GM12878 (cell line): ENCODE data around the gene AUNIP. TPM values are rescaled to one million over a fixed set of nuclear protein-coding genes. Genes with fewer than 3 reads are reported as not detected.

Source experiments
- ATAC-seq: fragments of 200-7000 bp; cut with Tn5 transposase; 3 replicates; pipeline ENCODE4 v1.9.1; 2020; ENCODE audit warnings: mild to moderate bottlenecking, moderate library complexity
- BruUV-seq: library from RNA; stranded (reverse); fragments of 400-500 nt; replicated peaks from 2 replicates; lab custom pipeline; 2021; lab: Mats Ljungman, UMichigan
- CTCF ChIA-PET: fragments of 300-600 bp; sonication (Branson Sonifier 250); formaldehyde crosslinking; extraction: SDS; loops from one replicate; lab custom pipeline; 2021; ENCODE audit warnings: inconsistent platforms; lab: Yijun Ruan, JAX
- POLR2A ChIA-PET: fragments of 350-600 bp; formaldehyde crosslinking; extraction: SDS; loops from one replicate; lab custom pipeline; 2021; ENCODE audit warnings: inconsistent platforms; lab: Charles Lee
- RAD21 ChIA-PET: fragments of 300-600 bp; sonication (Branson Sonifier 250); formaldehyde crosslinking; loops from one replicate; lab custom pipeline; 2023; ENCODE audit warnings: antibody characterized with exemption; ENCODE audit not compliant: unreplicated experiment; lab: Charles Lee
- SMC1A ChIA-PET: fragments of 300-600 bp; sonication (Branson Sonifier 250); formaldehyde crosslinking; loops from one replicate; lab custom pipeline; 2023; ENCODE audit not compliant: unreplicated experiment, uncharacterized antibody; lab: Charles Lee
- DNase-seq: peaks from one replicate; pipeline ENCODE4 v3.0.0-alpha.2; 2011; ENCODE audit warnings: low read depth, low spot score
- FAIRE-seq: peaks from 3 replicates; lab custom pipeline; 2011; peaks lifted over from hg19 to GRCh38; lab: Jason Lieb, UNC
- H2AFZ ChIP-seq: 2 replicates; pipeline ENCODE4 v1.6.0; 2011; ENCODE audit warnings: low read depth, low read length, control low read depth; ENCODE audit not compliant: control insufficient read depth
- H3K27ac ChIP-seq: 2 replicates; pipeline ENCODE4 v1.5.1; 2011; ENCODE audit warnings: control low read depth; ENCODE audit not compliant: control insufficient read depth, insufficient read depth
- H3K27me3 ChIP-seq, 2 experiments: replicated peaks in 1 of 2; 2 replicates each; pipeline versions ENCODE4 v1.6.0 to v1.6.1; 2011; ENCODE audit warnings: low read length in 1 of 2; ENCODE audit not compliant: control insufficient read depth in 2 of 2, insufficient read depth in 2 of 2
- H3K36me3 ChIP-seq, 2 experiments: 2 replicates each; pipeline ENCODE4 v1.5.1; 2011; ENCODE audit warnings: low read length in 1 of 2; ENCODE audit not compliant: control insufficient read depth in 2 of 2, insufficient read depth in 2 of 2
- H3K4me1 ChIP-seq: 2 replicates; pipeline ENCODE4 v1.6.1; 2011; ENCODE audit warnings: mild to moderate bottlenecking, low read length, moderate library complexity, mixed read lengths; ENCODE audit not compliant: control insufficient read depth, insufficient read depth
- H3K4me2 ChIP-seq: 2 replicates; pipeline ENCODE4 v1.6.0; 2011; ENCODE audit warnings: control low read depth; ENCODE audit not compliant: control insufficient read depth, insufficient read depth
- H3K4me3 ChIP-seq: fragments of 200-600 bp; sonication (generic); 2 replicates; pipeline ENCODE4 v1.5.1; 2016
- H3K79me2 ChIP-seq: 2 replicates; pipeline ENCODE4 v1.6.0; 2011; ENCODE audit warnings: low read length; ENCODE audit not compliant: control insufficient read depth, insufficient read depth
- H3K9ac ChIP-seq: 2 replicates; pipeline ENCODE4 v1.8.0; 2011; ENCODE audit warnings: low read length, control low read depth, mixed read lengths; ENCODE audit not compliant: control insufficient read depth, insufficient read depth
- H3K9me3 ChIP-seq: replicated peaks from 3 replicates; pipeline ENCODE4 v1.5.1; 2011; ENCODE audit warnings: mild to moderate bottlenecking, low read length; ENCODE audit not compliant: control insufficient read depth, insufficient read depth
- H4K20me1 ChIP-seq: 2 replicates; pipeline ENCODE4 v1.6.0; 2011; ENCODE audit not compliant: control insufficient read depth, insufficient read depth
- ATF3 ChIP-seq: IDR thresholded peaks from 2 replicates; pipeline ENCODE4 v1.6.1; 2011; ENCODE audit warnings: low read depth, mild to moderate bottlenecking, low read length, moderate library complexity, borderline replicate concordance; ENCODE audit errors: extremely low read depth
- MXI1 ChIP-seq: fragments of 150-350 bp; IDR thresholded peaks from 2 replicates; pipeline ENCODE4 v1.6.1; 2011; ENCODE audit warnings: low read depth, mild to moderate bottlenecking, inconsistent platforms, low read length, improper control_type of control experiment
- PAX5 ChIP-seq: IDR thresholded peaks from 2 replicates; pipeline ENCODE4 v1.6.1; 2011; ENCODE audit warnings: low read depth, low read length, borderline replicate concordance
- SREBF1 ChIP-seq: IDR thresholded peaks from 2 replicates; pipeline ENCODE4 v1.6.1; 2012; ENCODE audit warnings: mild to moderate bottlenecking, low read length
- TCF3 ChIP-seq: IDR thresholded peaks from 2 replicates; pipeline ENCODE4 v1.6.1; 2012; ENCODE audit warnings: low read depth, mild to moderate bottlenecking, low read length, borderline replicate concordance; ENCODE audit not compliant: insufficient read depth
- WRNIP1 ChIP-seq: IDR thresholded peaks from 2 replicates; pipeline ENCODE4 v1.6.1; 2011; ENCODE audit warnings: low read depth, low read length, improper control_type of control experiment, borderline replicate concordance
- ZNF207 ChIP-seq: fragments of 450-650 bp; IDR thresholded peaks from 2 replicates; pipeline ENCODE4 v1.6.1; 2014; ENCODE audit warnings: antibody characterized with exemption, mild to moderate bottlenecking, borderline replicate concordance
- WGBS: methylation state at CpG from one replicate; pipeline ENCODE4 v1.1.6; 2016; ENCODE audit warnings: low lambda C conversion rate; ENCODE audit not compliant: insufficient replicate concordance, insufficient coverage; ENCODE audit errors: missing lambda C conversion rate; 5-methylcytosine and 5-hydroxymethylcytosine counted together
- in situ Hi-C: fragments of 300-500 bp; cut with MboI; formaldehyde crosslinking; loops from 9 replicates; pipeline ENCODE4 v1.14.3; 2018; ENCODE audit warnings: mixed read lengths
- intact Hi-C: fragments of 100-400 bp; cut with micrococcal nuclease; formaldehyde crosslinking; loops from one replicate; pipeline ENCODE4 v1.14.2; 2022; ENCODE audit not compliant: unreplicated experiment
- polyA plus RNA-seq, 11 experiments: library from polyadenylated mRNA; depleted of rRNA in 4 of 11; unstranded in 6 of 11; stranded (reverse) in 5 of 11; fragments of >200 nt; fragmentation: Nextera tagmentation in 4 of 11; fragmentation: Illumina TruSeq in 1 of 11; extraction: Ambion mirVana in 4 of 11; extraction: Trizol in 1 of 11; gene quantifications; 1 replicate in 1 of 11; 2 replicates in 10 of 11; pipeline versions ENCODE4 v1.2.1 to v1.2.3, GENCODE V29; 2011 to 2016; ENCODE audit warnings: inconsistent platforms in 2 of 11, missing spikeins in 2 of 11, low read depth in 1 of 11
- total RNA-seq, 4 experiments: library from RNA; depleted of rRNA in 3 of 4; stranded (reverse); fragments of >200 nt in 3 of 4; fragmentation: Illumina TruSeq in 1 of 4; extraction: Trizol in 1 of 4; gene quantifications; 2 replicates each; pipeline versions ENCODE4 v1.2.1 to v1.2.3, GENCODE V29; 2013 to 2021
- TF ChIP-seq, protein P1 (sequence below): IDR thresholded peaks from 2 replicates; pipeline ENCODE4 v1.6.1; 2012; ENCODE audit warnings: low read depth, low read length, improper control_type of control experiment
- TF ChIP-seq, protein P2 (sequence below): IDR thresholded peaks from 2 replicates; pipeline ENCODE4 v1.6.1; 2011; ENCODE audit warnings: borderline replicate concordance, low read depth, mild to moderate bottlenecking, moderate library complexity, low read length; ENCODE audit not compliant: insufficient read depth, poor library complexity, severe bottlenecking

Gene AUNIP
- total and polyA plus RNA-seq, 10 of the 15 experiments (the other 5 are each of a cell fraction or from before 2014, with no cell fraction given) = 3.9 to 20.0 (median 12.7) TPM

DNA sequence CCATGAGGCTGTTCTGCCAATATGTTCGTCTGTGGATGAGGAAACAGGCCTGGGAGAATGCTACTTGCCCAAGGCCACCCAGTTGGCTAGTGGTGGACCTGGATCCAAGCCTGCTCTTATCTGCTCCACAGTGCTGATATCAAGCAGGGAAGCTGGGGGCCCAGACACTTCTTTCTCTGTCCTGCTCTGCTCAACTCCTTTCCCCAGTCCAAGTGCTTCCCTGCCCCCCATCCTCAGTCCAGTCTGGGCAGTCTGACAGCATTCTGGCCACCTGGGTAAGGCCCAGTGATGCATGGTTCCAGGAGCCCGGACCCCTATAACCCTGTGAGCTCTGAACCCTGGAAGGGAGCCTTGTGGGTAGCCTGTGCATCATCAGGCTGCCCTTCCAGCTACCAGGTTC lies 20.4 kb upstream of the AUNIP start:
- ATAC-seq (no peak), FAIRE-seq (no peak), DNase-seq (no peak)
- ChIA-PET POLR2A (no interaction called here), RAD21 (no interaction called here), CTCF (interaction anchor here (0.6 to 1.3 kb wide), 4 partner anchors 16 to 118 kb away, joined by 3 to 4 read pairs (median 3); partner anchors contain the start of gene PAFAH2), SMC1A (interaction anchor here (1.1 to 1.6 kb wide), 3 partner anchors 14 to 37 kb away, joined by 3 to 5 read pairs (median 4); no protein-coding TSS in a partner anchor)
- no TSS peak for BruUV-seq
- 8% methylated on average over 2 of the region's 2 CpGs for WGBS
- Histone ChIP-seq H3K4me2 (no peak overlapping the region), H3K9me3 (no peaks in the 10 kb centered on the region), H3K27me3 (no peaks in the 10 kb centered on the region; a peak in 1 of 4 replicates), H3K9ac (no peak overlapping the region), H2AFZ (no peak overlapping the region), H4K20me1 (no peaks in the 10 kb centered on the region), H3K4me1 (no peaks in the 10 kb centered on the region; the same call in 1 of the 2 replicates), H3K27ac (no peak overlapping the region), H3K4me3 (no peak overlapping the region), H3K79me2 (0 out of 2 replicates have a peak, but pooled peaks cover 4% of the 10 kb centered on the region), H3K36me3 (no peaks in the 10 kb centered on the region)
- no peak for TF ChIP-seq PAX5
- TF ChIP-seq, protein P1, sequence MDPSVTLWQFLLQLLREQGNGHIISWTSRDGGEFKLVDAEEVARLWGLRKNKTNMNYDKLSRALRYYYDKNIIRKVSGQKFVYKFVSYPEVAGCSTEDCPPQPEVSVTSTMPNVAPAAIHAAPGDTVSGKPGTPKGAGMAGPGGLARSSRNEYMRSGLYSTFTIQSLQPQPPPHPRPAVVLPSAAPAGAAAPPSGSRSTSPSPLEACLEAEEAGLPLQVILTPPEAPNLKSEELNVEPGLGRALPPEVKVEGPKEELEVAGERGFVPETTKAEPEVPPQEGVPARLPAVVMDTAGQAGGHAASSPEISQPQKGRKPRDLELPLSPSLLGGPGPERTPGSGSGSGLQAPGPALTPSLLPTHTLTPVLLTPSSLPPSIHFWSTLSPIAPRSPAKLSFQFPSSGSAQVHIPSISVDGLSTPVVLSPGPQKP = no peak
- TF ChIP-seq ZNF207 = no peak
- TF ChIP-seq SREBF1 = no peak
- no peak for TF ChIP-seq ATF3
- no peak for TF ChIP-seq TCF3
- TF ChIP-seq MXI1 = no peak
- no peak for TF ChIP-seq WRNIP1
- TF ChIP-seq, protein P2, sequence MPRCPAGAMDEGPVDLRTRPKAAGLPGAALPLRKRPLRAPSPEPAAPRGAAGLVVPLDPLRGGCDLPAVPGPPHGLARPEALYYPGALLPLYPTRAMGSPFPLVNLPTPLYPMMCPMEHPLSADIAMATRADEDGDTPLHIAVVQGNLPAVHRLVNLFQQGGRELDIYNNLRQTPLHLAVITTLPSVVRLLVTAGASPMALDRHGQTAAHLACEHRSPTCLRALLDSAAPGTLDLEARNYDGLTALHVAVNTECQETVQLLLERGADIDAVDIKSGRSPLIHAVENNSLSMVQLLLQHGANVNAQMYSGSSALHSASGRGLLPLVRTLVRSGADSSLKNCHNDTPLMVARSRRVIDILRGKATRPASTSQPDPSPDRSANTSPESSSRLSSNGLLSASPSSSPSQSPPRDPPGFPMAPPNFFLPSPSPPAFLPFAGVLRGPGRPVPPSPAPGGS = no peak
- intact Hi-C loops (no loop called here), in situ Hi-C loops (no loop called here)
